ENCODE measurements around the gene CHD3.
"Not testable (repeated sequence)": the region's sequence is repeated elsewhere in the genome, so short reads cannot be mapped to it uniquely, and the experiment has no call there.

The CHD3 gene

DNA sequence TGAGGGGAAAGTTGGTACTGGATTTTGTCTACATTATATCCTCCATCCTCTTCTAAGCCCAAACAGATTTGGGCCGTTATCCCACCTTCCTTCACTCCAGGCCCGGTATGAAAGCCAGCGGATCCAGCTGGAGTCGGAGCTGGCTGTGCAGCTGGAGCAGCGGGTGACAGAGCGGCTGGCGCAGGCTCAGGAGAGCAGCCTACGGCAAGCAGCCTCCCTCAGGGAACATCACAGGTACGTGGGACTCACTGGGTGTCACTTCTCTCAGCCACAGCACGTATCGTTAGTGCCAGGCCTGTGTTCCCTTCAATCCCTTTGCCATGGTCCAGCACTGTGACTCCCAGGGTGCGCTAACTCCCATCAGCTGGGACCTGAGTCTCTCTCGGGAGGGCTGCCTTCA is 54.7 kb downstream of the CHD3 start:
- no peak for TF ChIP-seq JUND (IDR thresholded peaks at IDR 0.05; ENCODE audit: low read depth)
- DNase-seq (ENCODE audit: low read depth in 1 of 2, low spot score in 1 of 2), result no peak
- in situ Hi-C loops (cut with HindIII; ENCODE audit: low pct_unique_long_range_greater_than_20kb, low sequenced_read_pairs), result no loop called here

DNA sequence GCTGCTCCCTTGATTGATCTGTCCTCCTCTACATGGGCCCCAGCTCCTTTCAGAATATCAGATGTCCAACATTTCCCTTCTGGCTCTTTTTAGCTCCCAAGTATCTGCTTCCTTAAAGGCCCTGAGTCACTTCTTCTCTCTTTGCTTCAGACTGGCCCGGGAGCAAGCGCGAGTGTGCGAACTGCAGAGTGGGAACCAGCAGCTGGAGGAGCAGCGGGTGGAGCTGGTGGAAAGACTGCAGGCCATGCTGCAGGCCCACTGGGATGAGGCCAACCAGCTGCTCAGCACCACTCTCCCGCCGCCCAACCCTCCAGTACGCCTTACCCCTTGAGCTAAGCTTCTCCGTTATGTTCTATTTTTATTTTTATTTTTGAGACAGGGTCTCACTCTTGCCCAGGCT is 55.7 kb downstream of the CHD3 start:
- no peak for TF ChIP-seq JUND (IDR thresholded peaks at IDR 0.05; ENCODE audit: low read depth)
- no peak for DNase-seq (ENCODE audit: low read depth in 1 of 2, low spot score in 1 of 2)
- in situ Hi-C loops (cut with HindIII; ENCODE audit: low pct_unique_long_range_greater_than_20kb, low sequenced_read_pairs), result no loop called here

DNA sequence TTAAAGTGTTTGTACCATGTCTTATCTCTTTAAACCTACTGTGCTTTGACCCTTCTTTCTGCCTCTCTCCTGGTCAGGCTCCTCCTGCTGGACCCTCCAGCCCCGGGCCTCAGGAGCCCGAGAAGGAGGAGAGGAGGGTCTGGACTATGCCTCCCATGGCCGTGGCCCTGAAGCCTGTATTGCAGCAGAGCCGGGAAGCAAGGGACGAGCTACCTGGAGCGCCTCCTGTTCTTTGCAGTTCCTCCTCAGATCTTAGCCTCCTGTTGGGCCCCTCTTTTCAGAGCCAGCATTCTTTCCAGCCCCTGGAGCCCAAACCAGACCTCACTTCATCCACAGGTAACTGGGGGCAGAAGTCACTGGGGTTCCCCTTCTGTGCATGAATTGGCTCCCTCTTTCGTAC is 57.1 kb downstream of the CHD3 start:
- in situ Hi-C loops (cut with HindIII; ENCODE audit: low pct_unique_long_range_greater_than_20kb, low sequenced_read_pairs), result no loop called here
- DNase-seq (ENCODE audit: low read depth in 1 of 2, low spot score in 1 of 2), result no peak

DNA sequence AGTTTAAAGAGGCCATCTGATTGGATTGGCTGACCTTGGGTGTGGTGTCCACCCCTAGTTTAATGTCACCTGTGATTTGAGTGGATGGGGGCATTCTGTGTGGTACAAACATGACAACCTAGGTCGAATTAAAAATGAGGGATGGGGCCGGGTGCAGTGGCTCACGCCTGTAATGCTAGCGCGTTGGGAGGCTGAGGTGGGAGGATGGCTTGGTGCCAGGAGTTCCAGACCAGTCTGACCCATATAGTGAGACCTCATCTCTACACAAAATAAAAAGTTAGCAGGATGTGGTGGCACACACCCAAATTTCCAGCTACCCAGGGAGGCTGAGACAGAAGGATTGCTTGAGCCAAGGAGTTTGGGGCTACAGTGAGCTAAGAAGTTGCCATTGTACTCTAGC is 57.9 kb downstream of the CHD3 start:
- in situ Hi-C loops (cut with HindIII; ENCODE audit: low pct_unique_long_range_greater_than_20kb, low sequenced_read_pairs), result no loop called here
- no peak for TF ChIP-seq JUND (IDR thresholded peaks at IDR 0.05; ENCODE audit: low read depth)
- no peak for DNase-seq (ENCODE audit: low read depth in 1 of 2, low spot score in 1 of 2)

More for the DNA sequence above, 57.1 kb downstream of the CHD3 start:
- no peak for TF ChIP-seq JUND (IDR thresholded peaks at IDR 0.05; ENCODE audit: low read depth)

DNA sequence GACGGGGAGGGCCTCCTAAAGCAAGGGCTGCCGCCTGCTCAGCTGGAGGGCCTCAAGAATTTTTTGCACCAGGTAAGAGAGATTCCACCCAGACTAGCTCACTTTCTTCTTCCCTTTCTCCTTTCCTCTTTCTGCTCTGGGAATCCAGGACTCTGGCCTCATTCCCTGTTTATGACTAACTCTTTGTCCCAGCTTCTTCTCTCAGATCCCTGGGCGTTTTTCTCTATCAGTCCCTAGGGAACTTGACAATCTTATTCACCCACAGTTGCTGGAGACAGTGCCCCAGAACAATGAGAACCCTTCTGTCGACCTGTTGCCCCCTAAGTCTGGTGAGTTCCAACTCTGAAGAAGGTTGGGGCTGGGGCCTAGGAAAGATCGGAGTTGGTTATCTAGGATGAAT is 59.1 kb downstream of the CHD3 start:
- in situ Hi-C loops (cut with HindIII; ENCODE audit: low pct_unique_long_range_greater_than_20kb, low sequenced_read_pairs), result no loop called here
- DNase-seq (ENCODE audit: low read depth in 1 of 2, low spot score in 1 of 2), result no peak
- TF ChIP-seq JUND (IDR thresholded peaks at IDR 0.05; ENCODE audit: low read depth), result no peak

DNA sequence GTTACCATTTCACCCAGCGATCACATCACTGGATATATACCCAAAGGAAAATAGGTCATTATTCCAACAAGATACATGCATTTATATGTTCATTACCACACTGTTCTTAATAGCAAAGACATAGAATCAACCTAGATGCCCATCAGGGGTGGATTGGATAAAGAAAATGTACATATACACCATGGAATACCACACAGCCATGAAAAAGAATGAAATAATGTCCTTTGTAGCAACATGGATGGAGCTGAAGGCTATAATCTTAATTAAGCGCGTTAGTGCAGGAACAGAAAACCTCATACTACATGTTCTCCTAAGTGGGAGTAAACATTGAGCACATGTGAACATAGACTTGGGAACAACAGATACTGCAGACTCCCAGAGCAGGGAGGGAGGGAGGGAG is 62.0 kb downstream of the CHD3 start:
- no peak for TF ChIP-seq JUND (IDR thresholded peaks at IDR 0.05; ENCODE audit: low read depth)
- DNase-seq (ENCODE audit: low read depth in 1 of 2, low spot score in 1 of 2), result no peak
- in situ Hi-C loops (cut with HindIII; ENCODE audit: low pct_unique_long_range_greater_than_20kb, low sequenced_read_pairs), result no loop called here

DNA sequence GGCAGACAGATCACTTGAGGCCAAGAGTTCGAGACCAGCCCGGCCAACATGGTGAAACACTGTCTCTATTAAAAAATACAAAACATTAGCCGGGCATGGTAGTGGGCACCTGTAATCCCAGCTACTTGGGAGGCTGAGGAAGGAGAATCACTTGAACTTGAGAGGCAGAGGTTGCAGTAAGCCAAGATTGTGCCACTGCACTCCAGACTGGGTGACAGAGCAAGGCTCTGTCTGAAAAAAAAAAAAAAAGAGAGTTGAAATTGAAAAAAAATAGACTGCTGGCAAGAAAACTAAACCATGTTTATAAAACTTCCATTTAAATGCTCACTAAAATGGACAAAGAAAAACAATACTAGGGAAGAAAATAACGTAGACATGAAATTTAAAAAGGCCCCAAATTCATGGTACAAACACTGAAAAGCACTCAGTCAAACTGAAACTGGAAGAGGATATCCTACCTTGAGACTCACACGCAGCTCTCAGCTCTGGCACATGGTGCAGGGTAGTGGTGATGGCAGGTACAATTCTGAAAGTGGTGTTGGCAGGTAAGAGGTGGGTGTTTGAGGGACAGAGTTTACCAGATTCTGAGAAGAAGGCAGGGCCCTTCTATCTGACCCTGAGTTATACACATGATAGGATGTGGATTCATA is 62.7 kb downstream of the CHD3 start:
- in situ Hi-C loops (cut with HindIII; ENCODE audit: low pct_unique_long_range_greater_than_20kb, low sequenced_read_pairs), result no loop called here
- no peak for DNase-seq (ENCODE audit: low read depth in 1 of 2, low spot score in 1 of 2)
- TF ChIP-seq JUND (IDR thresholded peaks at IDR 0.05; ENCODE audit: low read depth), result no peak

DNA sequence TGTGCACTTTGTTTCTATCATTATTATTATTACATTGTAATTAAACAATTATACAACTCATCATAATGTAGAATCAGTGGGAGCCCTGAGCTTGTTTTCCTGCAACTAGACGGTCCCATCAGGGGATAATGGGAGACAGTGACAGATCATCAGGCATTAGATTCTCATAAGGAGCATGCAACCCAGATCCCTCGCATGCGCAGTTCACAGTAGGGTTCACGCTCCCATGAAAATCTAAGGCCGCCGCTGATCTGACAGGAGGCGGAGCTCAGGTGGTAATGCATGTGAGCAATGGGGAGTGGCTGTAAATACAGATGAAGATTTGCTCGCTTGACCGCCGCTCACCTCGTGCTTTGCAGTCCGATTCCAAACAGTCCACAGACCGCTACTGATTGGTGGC is 64.7 kb downstream of the CHD3 start:
- DNase-seq (ENCODE audit: low read depth in 1 of 2, low spot score in 1 of 2); in situ Hi-C loops (cut with HindIII; ENCODE audit: low pct_unique_long_range_greater_than_20kb, low sequenced_read_pairs): not testable (repeated sequence)

DNA sequence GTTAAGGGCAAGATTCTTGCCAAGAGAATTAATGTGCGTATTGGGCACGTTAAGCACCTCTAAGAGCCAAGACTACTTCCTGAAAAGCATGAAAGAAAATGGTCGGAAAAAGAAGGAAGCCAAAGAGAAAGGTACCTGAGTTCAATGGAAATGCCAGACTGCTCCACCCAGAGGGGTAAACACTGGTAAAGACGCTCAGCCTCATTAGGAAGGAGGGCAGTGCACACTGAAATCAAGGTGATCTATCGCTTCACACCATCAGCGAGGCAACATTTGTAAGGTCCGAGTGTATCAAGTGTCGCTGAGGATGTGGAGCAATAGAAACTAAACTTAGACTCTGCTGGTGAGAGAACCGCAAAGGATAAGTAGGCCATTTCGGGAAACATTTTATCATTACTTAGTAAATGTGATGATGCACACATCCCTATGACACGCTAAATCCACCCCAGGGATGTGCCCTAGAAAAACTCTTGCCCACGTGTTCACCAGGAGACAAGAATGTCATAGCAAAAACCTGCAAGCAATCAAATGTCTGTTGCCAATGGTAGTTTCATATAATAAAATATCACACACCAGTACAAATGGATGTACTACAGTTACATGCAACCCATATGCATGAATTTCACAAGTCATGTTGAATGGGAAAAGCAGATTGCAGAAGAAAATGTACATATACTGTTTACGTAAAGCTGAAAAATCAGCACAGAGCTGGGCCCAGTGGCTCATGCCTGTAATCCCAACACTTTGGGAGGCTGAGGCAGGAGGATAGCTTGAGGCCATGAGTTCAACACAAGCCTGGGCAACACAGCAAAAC is 67.0 kb downstream of the CHD3 start:
- in situ Hi-C loops (cut with HindIII; ENCODE audit: low pct_unique_long_range_greater_than_20kb, low sequenced_read_pairs), result no loop called here
- no peak for TF ChIP-seq JUND (IDR thresholded peaks at IDR 0.05; ENCODE audit: low read depth)
- DNase-seq (ENCODE audit: low read depth in 1 of 2, low spot score in 1 of 2), result no peak

DNA sequence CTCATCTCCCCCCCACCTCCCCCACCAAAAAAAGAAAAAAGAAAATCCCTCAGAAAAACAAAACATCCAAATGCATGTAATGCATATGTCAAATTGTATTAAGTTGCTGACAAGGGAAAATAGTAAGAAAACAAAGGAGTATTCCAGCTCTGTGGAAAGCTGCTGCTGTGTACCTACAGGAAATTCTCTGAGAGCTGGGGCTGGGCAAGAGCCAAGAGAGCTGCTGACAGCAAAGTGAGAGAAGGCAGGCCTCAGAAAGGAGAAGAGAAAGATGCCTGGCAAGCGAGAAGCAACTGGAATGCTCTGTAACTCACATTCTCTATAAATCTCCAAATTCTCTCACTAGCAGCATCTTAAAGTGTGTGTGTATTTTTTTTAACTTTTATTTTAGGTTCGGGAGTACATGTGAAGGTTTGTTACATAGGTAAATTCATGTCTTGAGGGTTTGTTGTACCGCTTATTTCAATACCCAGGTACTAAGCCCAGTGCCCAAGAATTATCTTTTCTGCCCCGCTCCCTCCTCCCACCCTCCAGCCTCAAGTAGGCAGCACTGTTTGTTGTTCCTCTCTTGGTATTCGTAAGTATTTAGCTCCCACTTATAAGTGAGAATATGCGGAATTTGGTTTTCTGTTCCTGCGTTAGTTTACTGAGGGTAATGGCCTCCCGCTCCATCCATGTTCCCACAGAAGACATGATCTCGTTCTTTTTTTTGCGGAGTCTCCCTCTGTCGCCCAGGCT is 67.8 kb downstream of the CHD3 start:
- no peak for TF ChIP-seq JUND (IDR thresholded peaks at IDR 0.05; ENCODE audit: low read depth)
- in situ Hi-C loops (cut with HindIII; ENCODE audit: low pct_unique_long_range_greater_than_20kb, low sequenced_read_pairs), result no loop called here
- no peak for DNase-seq (ENCODE audit: low read depth in 1 of 2, low spot score in 1 of 2)

DNA sequence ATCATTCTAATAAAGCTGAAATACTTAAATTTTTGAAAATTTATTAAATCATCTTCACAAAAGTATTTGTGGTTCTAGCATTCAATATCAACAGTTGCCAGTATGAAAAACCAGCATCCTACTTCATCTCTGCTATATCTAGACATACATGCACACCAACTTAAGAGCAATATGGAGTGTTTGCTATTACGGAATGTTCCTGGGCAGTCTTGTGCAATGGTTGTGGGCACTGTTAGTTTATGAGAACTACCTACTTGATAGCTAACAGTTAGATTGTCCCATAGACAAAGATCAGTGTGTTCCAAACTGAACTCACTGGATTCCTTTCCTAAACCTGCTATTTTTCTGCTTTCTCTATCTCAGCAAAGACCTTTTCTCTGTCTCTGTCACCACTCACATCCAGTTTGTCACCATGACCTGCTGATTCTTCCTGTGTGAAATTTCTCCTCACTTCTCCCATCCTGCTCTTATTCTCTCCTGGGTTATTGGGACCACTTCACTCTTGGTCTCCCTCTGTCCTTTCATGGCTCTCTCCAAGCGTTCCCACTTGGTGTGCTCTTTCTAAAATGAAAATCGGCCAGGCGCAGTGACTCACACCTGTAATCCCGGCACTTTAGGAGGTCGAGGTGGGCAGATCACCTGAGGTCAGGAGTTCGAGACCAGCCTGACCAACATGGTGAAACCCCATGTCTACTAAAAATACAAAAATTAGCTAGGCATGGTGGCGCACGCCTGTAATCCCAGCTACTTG is 71.1 kb downstream of the CHD3 start:
- in situ Hi-C loops (cut with HindIII; ENCODE audit: low pct_unique_long_range_greater_than_20kb, low sequenced_read_pairs), result no loop called here
- TF ChIP-seq JUND (IDR thresholded peaks at IDR 0.05; ENCODE audit: low read depth), result no peak
- no peak for DNase-seq (ENCODE audit: low read depth in 1 of 2, low spot score in 1 of 2)

DNA sequence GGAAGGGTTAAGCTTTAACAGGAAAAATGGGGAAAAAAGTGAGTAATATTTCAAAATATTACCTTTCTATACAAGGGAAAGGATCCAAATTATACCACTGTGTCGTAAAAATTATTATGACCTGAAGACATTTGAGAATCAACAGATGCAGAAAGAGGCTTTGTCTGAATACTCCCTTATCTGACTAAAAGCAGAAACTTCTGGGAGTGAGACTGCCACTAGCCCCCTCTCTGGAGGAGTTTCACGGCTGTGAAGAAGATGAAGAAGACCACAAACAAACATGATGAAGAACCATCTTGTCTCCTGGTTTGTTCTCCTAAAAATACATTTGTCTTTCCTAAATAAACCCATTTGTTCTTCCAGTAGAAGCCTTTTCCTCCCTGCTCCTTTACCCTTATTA is 72.8 kb downstream of the CHD3 start:
- in situ Hi-C loops (cut with HindIII; ENCODE audit: low pct_unique_long_range_greater_than_20kb, low sequenced_read_pairs), result no loop called here
- no peak for DNase-seq (ENCODE audit: low read depth in 1 of 2, low spot score in 1 of 2)
- no peak for TF ChIP-seq JUND (IDR thresholded peaks at IDR 0.05; ENCODE audit: low read depth)

Measured in T47D (cell line).